ENCODE results near the gene METRNL.

DNA sequence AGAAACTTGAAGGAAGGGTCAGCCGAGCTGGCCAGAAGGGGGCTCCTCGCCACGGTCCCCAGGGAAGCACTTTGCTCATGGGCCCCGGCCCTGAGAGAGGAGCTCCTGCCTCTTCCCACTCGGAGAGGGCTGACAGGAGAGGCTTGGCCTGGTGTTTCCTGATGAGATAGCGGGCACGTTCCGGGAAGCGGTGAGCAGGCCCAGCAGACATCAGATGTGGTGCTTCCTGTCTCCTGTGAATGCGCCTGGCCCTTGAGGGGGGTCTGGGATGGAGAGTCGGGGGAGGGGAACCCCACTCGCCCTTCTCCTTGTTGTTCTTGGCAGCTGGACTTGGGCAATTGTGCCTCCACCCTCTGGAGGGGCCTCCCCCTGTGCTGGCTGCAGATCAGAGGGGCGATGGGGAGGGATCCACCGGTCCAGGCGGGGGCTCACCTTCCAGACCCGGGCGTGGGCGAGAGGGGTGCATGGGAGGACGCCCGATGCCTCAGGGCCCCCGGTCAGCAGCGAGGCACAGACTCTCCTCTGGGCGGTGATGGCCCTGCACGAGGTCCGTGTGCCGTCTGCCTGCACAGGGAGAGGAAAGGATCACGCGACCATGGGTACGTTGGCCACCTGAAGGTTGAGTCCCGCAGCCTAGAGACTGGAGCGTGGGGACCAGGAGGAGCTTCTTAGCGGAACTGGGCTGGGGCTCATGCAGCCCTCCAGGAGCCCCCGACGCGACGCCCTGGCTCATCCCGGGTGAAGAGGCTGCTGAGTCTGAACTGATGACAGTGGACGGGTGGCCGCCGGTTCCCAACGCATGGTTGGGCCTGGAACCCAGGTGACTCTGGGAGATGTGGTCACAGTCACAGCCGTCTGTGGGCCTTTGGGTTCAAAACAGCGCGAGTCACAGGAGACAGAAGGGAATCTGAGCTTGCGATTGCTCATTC is 25.4 kb downstream of the METRNL start:
- no peak for TF ChIP-seq FOXM1 (IDR thresholded peaks at IDR 0.05; ENCODE audit: borderline replicate concordance)
- TF ChIP-seq FOXK2 (IDR thresholded peaks at IDR 0.05) = no peak
- TF ChIP-seq SP1 (IDR thresholded peaks at IDR 0.05) = no peak
- TF ChIP-seq ARNT (IDR thresholded peaks at IDR 0.05) = no peak
